Stimulated activated naive CD8-positive, alpha-beta T cell treated with anti-CD3 and anti-CD28 coated beads, Interleukin-15, Interleukin-2, amounts not matched to agents 100 ng/mL and 50 ng/mL, for 24 hours (primary cell): ENCODE measurements around the gene MRPS14.
A peak's percentile ranks its signal among the peaks of the same experiment; 100 is the strongest.

Experiments
- H3K27ac Mint-ChIP-seq: one replicate; pipeline ENCODE4 v1.8.0; 2021; ENCODE audit warnings: mild to moderate bottlenecking, mixed read lengths
- H3K27me3 Mint-ChIP-seq: one replicate; pipeline ENCODE4 v1.8.0; 2021; ENCODE audit warnings: mixed read lengths
- H3K36me3 Mint-ChIP-seq: one replicate; pipeline ENCODE4 v1.8.0; 2021; ENCODE audit warnings: low read depth, mixed read lengths
- H3K4me1 Mint-ChIP-seq: one replicate; pipeline ENCODE4 v1.8.0; 2021; ENCODE audit warnings: low read depth, mixed read lengths
- H3K4me3 Mint-ChIP-seq: one replicate; pipeline ENCODE4 v1.8.0; 2021; ENCODE audit warnings: mild to moderate bottlenecking, mixed read lengths
- H3K9me3 Mint-ChIP-seq: one replicate; pipeline ENCODE4 v1.8.0; 2021; ENCODE audit warnings: mixed read lengths

MRPS14 gene

GRCh38 chr1:175000697-175001187 lies 22.5 kb downstream of the MRPS14 start:
- H3K9me3 Mint-ChIP-seq = no peaks in the 10 kb centered on the region
- H3K27me3 Mint-ChIP-seq = no peaks in the 10 kb centered on the region
- peaks cover 50% of the 10 kb centered on the region for H3K36me3 Mint-ChIP-seq
- no peak overlapping the region for H3K4me3 Mint-ChIP-seq
- H3K4me1 Mint-ChIP-seq = peaks cover 50% of the 10 kb centered on the region
- H3K27ac Mint-ChIP-seq = no peak overlapping the region

- H3K4me3 Mint-ChIP-seq = no peak within 1 kb of the TSS
- H3K9me3 Mint-ChIP-seq = no peaks in the 10 kb centered on the region
- peaks cover 45% of the 10 kb centered on the region for H3K36me3 Mint-ChIP-seq
- H3K27me3 Mint-ChIP-seq = no peaks in the 10 kb centered on the region
- no peak within 1 kb of the TSS for H3K27ac Mint-ChIP-seq
- peaks cover 44% of the 10 kb centered on the region for H3K4me1 Mint-ChIP-seq
Observed at GRCh38 chr1:174999936-175000696, 23.1 kb downstream of the MRPS14 start, which contains the start of gene CACYBP. Gene CACYBP (plus strand): TSS chr1:174999947. CDS start chr1:175000181, 234 bp downstream.

- H3K4me3 Mint-ChIP-seq = no peak overlapping the region
- H3K36me3 Mint-ChIP-seq = peaks cover 45% of the 10 kb centered on the region
- peaks cover 40% of the 10 kb centered on the region for H3K4me1 Mint-ChIP-seq
Observed at GRCh38 chr1:174999216-174999935, 23.8 kb downstream of the MRPS14 start.

DNA sequence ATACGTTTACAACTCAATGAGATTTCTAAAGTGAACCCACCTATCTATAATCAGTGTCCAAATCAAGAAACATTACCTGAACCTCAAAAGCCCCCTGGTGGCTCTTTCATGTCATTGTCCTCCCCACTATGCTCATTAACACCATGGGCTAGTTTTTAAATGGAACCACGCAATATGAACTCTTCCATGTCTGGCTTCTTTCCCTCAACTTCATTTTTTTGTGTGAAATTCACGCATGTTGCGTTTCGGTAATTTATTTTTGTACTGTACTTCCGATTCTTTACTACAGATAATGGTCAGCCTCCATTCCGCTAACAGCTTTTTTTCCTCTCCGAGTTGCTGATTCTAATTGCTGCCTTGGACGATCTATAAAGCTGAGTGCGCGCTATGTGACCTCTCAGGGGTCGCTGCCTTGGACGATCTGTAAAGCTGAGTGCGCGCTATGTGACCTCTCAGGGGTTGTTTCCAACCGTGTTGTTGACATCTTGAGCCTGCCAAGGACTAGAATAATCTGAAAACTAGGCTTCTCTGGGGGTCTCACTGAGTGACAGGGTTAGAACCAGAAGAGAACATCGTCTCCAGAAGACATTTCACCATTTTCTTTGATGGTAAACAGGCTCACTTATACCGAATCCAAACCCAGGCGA lies 24.5 kb downstream of the MRPS14 start:
- Mint-ChIP-seq H3K4me3 (no peak overlapping the region), H3K36me3 (peaks cover 45% of the 10 kb centered on the region), H3K4me1 (peaks cover 33% of the 10 kb centered on the region), H3K27me3 (no peaks in the 10 kb centered on the region), H3K9me3 (no peaks in the 10 kb centered on the region), H3K27ac (no peak overlapping the region)

More at GRCh38 chr1:174999216-174999935, 23.8 kb downstream of the MRPS14 start:
- no peak overlapping the region for H3K27ac Mint-ChIP-seq
- no peaks in the 10 kb centered on the region for H3K9me3 Mint-ChIP-seq
- no peaks in the 10 kb centered on the region for H3K27me3 Mint-ChIP-seq

DNA sequence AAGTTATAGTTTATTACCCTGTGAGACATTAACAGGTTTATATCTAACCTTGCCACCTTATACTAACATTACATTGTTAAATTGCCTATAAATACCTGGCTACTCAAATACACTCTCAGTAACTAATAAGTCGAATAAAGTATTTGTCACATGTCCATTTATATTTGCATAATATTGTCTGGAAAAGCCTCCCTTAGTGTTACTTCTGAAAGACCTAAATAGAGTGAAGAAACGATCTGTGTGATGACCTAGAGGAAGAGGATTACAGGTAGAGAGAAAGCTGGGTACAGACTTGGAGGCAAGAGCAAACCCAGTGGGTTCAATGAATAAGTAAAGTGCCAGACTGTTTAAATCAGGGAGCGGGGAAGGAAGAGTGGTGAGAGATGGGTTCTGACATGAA lies 26.2 kb downstream of the MRPS14 start:
- H3K36me3 Mint-ChIP-seq = peaks cover 37% of the 10 kb centered on the region
- no peak overlapping the region for H3K4me3 Mint-ChIP-seq
- H3K27ac Mint-ChIP-seq = peak overlapping the region; percentile 12
- peaks cover 18% of the 10 kb centered on the region for H3K4me1 Mint-ChIP-seq
- H3K27me3 Mint-ChIP-seq = no peaks in the 10 kb centered on the region
- no peaks in the 10 kb centered on the region for H3K9me3 Mint-ChIP-seq

DNA sequence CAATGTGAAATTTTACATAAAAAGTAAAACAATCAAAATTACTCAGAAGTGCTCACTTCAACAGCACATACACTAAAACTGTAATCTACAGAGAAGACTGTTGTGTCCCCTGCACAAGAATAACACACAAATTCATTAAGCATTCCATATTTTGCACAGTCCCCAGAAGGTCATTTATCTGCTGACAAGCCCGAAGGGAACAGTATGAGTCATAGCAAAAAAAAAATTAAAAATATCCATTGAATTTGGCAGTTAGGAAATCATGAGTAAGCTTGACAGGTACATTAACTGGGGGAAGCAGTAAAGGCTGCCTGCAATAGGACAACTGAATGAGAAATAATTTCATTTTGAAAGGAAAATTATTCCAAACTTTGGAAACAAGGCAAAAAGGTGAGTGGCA lies 26.7 kb downstream of the MRPS14 start:
- no peaks in the 10 kb centered on the region for H3K9me3 Mint-ChIP-seq
- no peak overlapping the region for H3K4me3 Mint-ChIP-seq
- no peak overlapping the region for H3K27ac Mint-ChIP-seq
- H3K27me3 Mint-ChIP-seq = no peaks in the 10 kb centered on the region
- H3K36me3 Mint-ChIP-seq = peaks cover 31% of the 10 kb centered on the region
- H3K4me1 Mint-ChIP-seq = peaks cover 12% of the 10 kb centered on the region

GRCh38 chr1:174995916-174996315 lies 27.3 kb downstream of the MRPS14 start:
- peaks cover 6% of the 10 kb centered on the region for H3K4me1 Mint-ChIP-seq
- H3K27me3 Mint-ChIP-seq = no peaks in the 10 kb centered on the region
- H3K36me3 Mint-ChIP-seq = peaks cover 26% of the 10 kb centered on the region
- H3K4me3 Mint-ChIP-seq = no peak overlapping the region
- no peaks in the 10 kb centered on the region for H3K9me3 Mint-ChIP-seq
- no peak overlapping the region for H3K27ac Mint-ChIP-seq

DNA sequence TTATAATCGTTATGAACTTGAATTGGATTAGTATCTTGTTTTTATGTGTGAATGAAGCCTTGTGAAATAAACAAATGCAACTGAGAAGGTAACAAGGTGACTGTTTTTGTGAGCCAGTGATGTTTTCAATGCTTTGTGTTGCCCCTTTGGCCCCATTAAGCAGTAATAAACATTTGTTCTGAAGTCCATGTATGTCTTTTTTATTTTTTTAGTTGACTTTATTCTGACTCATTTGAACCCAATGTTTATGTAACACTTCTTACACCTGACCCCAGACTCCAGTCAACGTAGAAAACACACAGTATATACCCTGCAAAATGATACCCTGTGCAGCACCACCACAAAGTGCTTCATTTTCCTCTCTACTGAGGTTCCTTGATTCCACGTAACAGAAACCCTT lies 28.1 kb downstream of the MRPS14 start:
- no peaks in the 10 kb centered on the region for H3K9me3 Mint-ChIP-seq
- H3K4me3 Mint-ChIP-seq = no peak overlapping the region
- H3K4me1 Mint-ChIP-seq = peaks cover 12% of the 10 kb centered on the region
- no peak overlapping the region for H3K27ac Mint-ChIP-seq
- no peaks in the 10 kb centered on the region for H3K27me3 Mint-ChIP-seq
- peaks cover 20% of the 10 kb centered on the region for H3K36me3 Mint-ChIP-seq

DNA sequence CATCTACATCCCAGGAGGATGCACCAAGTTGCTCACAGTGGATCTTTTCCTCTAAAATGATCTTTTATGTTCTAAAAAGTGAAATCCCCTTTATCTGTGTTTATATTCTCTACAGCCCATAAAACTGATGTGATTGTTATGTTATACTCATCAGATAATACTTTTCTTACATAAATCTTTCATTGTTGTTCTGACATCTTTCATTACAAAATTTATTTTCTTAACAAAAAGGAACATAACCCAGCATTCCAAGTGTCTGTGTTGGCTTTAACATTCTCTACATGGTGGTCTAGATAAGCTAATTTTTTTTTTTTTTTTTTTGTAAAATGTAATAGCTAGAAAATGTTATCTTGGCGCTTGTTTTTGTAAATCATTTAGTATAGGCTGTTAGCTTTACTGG lies 31.8 kb downstream of the MRPS14 start:
- Mint-ChIP-seq H3K27me3 (no peaks in the 10 kb centered on the region), H3K9me3 (no peaks in the 10 kb centered on the region), H3K36me3 (peaks cover 19% of the 10 kb centered on the region), H3K4me3 (no peak overlapping the region), H3K27ac (no peak overlapping the region), H3K4me1 (peaks cover 27% of the 10 kb centered on the region)

- Mint-ChIP-seq H3K27me3 (no peaks in the 10 kb centered on the region), H3K9me3 (no peaks in the 10 kb centered on the region), H3K27ac (peak overlapping the region; percentile 91), H3K4me3 (peak overlapping the region; percentile 82), H3K36me3 (peaks cover 20% of the 10 kb centered on the region), H3K4me1 (peaks cover 26% of the 10 kb centered on the region)
Observed at GRCh38 chr1:174990382-174990999, 32.7 kb downstream of the MRPS14 start.

DNA sequence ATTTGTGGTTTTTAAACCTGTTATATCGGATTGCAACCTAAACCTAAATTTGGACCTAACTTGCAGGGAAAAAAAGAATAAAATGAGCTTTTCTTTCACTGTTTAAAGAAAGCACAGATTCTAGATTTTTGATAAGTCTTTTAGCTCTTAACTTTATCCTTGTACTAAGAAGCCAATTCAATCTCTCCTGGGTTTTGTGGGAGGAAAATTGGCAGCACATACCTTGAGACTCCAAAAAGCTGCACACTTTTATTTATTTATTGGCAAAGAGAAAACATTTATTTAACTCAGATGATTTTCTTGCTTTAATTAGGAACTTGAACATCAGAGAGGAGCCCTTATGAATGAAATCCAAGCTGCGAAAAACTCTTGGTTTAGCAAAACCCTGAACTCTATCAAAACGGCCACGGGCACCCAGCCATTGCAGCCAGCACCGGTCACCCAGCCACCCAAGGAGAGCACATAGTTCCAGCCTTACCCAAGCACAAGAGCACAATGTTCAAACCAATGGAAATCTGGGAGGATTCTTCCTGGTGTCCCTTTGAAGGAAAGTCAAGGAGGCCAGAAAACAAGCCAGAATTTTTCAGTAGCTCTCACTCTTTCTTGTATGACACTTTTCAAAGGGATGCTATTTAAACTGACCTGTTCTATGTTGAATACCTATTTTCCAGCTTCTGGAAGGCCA lies 33.5 kb downstream of the MRPS14 start:
- H3K4me3 Mint-ChIP-seq = peak overlapping the region; percentile 82
- peak overlapping the region; percentile 72 for H3K27ac Mint-ChIP-seq
- peaks cover 18% of the 10 kb centered on the region for H3K36me3 Mint-ChIP-seq
- no peaks in the 10 kb centered on the region for H3K9me3 Mint-ChIP-seq
- no peaks in the 10 kb centered on the region for H3K27me3 Mint-ChIP-seq
- H3K4me1 Mint-ChIP-seq = peaks cover 31% of the 10 kb centered on the region

DNA sequence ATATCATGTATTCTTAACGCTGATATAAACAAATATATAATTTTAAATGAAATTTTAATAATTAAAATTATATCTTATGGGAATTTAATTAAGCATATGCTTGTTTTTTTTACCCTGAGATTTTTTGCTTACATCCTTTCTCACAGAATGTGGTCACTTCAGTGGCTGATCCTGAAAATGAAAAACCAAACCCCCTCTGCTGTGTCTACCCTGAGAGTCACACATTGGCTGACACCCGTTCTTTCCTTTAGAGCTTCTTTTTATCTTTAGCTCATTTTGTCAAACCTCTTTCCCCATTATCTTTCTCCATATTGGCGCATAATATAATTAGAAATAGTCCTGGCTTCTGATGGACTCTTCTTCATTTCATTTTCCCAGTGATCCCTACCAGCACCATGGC lies 34.2 kb downstream of the MRPS14 start:
- Mint-ChIP-seq H3K9me3 (no peaks in the 10 kb centered on the region), H3K27me3 (no peaks in the 10 kb centered on the region), H3K4me1 (peaks cover 32% of the 10 kb centered on the region), H3K4me3 (no peak overlapping the region), H3K36me3 (peaks cover 17% of the 10 kb centered on the region), H3K27ac (peak overlapping the region; percentile 42)

GRCh38 chr1:174988539-174988938 lies 34.7 kb downstream of the MRPS14 start:
- no peaks in the 10 kb centered on the region for H3K9me3 Mint-ChIP-seq
- peak overlapping the region; percentile 4 for H3K27ac Mint-ChIP-seq
- no peak overlapping the region for H3K4me3 Mint-ChIP-seq

DNA sequence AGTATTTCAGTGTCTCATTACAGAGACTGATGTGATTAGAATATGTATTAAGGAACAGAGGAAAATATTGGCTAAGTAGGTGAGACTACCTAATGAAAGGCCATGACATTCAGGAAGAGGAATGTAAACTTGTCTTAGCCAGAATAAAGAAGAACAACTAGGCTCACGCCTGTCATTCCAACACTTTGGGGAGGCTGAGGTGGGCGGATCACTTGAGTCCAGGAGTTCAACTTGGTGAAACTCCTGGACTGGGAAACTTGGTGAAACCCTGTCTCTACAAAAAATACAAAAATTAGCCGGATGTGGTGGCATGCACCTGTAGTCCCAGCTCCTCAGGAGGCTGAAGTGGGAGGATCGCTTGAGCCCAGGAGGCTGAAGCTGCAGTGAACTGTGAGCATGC lies 38.3 kb downstream of the MRPS14 start:
- Mint-ChIP-seq H3K4me1 (peaks cover 23% of the 10 kb centered on the region), H3K4me3 (no peak overlapping the region), H3K9me3 (no peaks in the 10 kb centered on the region), H3K36me3 (peaks cover 34% of the 10 kb centered on the region), H3K27ac (no peak overlapping the region), H3K27me3 (no peaks in the 10 kb centered on the region)

More at GRCh38 chr1:174988539-174988938, 34.7 kb downstream of the MRPS14 start:
- peaks cover 13% of the 10 kb centered on the region for H3K36me3 Mint-ChIP-seq
- no peaks in the 10 kb centered on the region for H3K27me3 Mint-ChIP-seq
- peaks cover 32% of the 10 kb centered on the region for H3K4me1 Mint-ChIP-seq
